ENCODE measurements around the gene MRPL34. TPM values are rescaled to one million over a fixed set of nuclear protein-coding genes. Genes with fewer than 3 reads are reported as not detected.

Gene MRPL34
- total and polyA plus RNA-seq, 9 donors: 25.0 to 43.0 (median 35.5) TPM

DNA sequence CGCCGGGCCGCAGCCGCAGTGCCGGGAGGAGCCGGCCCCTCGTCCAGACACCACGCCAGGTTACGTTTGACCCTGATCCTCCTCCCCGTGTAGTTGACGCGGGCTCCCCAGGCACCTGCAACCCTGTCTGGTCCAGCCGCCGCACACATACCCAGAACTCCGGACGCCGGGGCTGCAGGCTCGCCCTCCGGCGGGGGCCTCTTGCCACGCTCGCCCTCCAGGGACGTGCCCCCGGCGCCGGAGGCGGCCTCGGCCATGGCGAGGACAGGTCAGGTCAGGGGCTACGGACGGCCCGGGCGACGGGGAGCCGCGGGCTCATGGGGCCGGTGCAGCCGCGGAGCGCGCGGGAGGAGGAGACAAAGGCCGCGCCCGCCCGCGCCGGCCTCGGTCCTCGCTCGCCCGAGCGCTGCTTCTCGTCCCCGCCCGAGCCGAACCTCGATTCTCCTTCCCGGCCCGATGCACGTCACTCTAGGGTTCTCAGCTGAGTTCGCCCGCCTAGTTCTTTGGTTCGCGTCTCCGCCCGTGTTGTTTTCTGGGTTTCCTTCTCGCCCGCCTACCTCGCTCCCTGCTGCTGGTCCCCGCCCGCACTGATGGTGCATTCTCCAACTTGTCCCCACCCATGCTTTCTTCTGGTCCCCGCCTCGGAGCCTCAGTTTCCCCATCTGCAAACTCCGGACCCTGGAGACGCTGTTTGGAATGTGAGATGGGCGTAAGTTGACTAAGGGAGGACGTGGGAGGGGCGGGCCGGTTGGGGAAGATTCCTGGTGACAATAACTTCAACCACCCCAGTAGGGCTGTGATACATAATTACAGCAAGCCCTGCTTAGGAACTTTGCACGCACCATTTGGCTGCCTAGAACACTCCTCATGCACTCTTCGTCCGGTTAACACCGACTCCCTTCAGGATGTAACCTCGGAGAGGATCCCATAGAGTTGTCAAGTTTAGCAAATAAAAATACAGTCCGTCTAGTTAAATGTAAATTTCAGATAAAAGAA, 29.0 kb downstream of the MRPL34 start, which contains the start of gene ANO8:
Gene ANO8 (minus strand): TSS at position 442 of the 996 bp plus-strand sequence. CDS start 185 bp downstream, at position 257.
- peaks cover 14% of the 10 kb centered on the region for H3K27me3 ChIP-seq (ENCODE audit: control insufficient read depth, insufficient read depth, low read length)
- no peaks in the 10 kb centered on the region for H3K9me3 ChIP-seq (replicated peaks; ENCODE audit: control insufficient read depth, low read depth, low read length)
- peaks cover 25% of the 10 kb centered on the region for H3K36me3 ChIP-seq (ENCODE audit: control insufficient read depth, insufficient read depth, low read length)
- peak within 1 kb of the TSS; percentile 67 for H3K4me3 ChIP-seq (ENCODE audit: low read length)
- peak within 1 kb of the TSS; percentile 35 for H3K27ac ChIP-seq (ENCODE audit: low read length)
- DNase-seq: peak; percentile 99
- WGBS (ENCODE audit: insufficient coverage): 2% methylated on average over 68 of the region's 86 CpGs
- H3K4me1 ChIP-seq (ENCODE audit: control insufficient read depth, insufficient read depth, low read length): peaks cover 35% of the 10 kb centered on the region

DNA sequence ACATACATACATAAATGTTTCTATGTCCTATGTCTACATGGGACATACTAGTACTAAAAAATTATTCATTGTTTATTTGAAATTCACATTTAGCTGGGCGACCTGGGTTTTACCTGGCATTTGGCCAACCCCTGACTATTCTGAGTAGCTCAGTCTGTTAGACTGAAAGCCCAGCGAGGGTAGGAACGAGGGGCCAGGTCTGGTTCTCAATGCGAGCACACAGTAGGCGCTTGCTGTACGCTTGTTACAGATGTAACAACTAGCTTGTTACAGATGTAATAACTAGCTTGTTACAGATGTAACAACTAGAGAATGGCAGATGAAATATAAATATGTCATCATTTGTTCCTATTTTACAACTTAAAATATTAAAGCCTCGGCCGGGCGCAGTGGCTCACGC, 29.9 kb downstream of the MRPL34 start:
- 76% methylated on average over 4 of the region's 10 CpGs for WGBS (ENCODE audit: insufficient coverage)
- H3K4me3 ChIP-seq (ENCODE audit: low read length): no peak overlapping the region
- H3K9me3 ChIP-seq (replicated peaks; ENCODE audit: control insufficient read depth, low read depth, low read length): no peaks in the 10 kb centered on the region
- H3K27me3 ChIP-seq (ENCODE audit: control insufficient read depth, insufficient read depth, low read length): peaks cover 5% of the 10 kb centered on the region
- peaks cover 35% of the 10 kb centered on the region for H3K4me1 ChIP-seq (ENCODE audit: control insufficient read depth, insufficient read depth, low read length)
- no peak for DNase-seq
- H3K36me3 ChIP-seq (ENCODE audit: control insufficient read depth, insufficient read depth, low read length): peaks cover 18% of the 10 kb centered on the region
- no peak overlapping the region for H3K27ac ChIP-seq (ENCODE audit: low read length)

DNA sequence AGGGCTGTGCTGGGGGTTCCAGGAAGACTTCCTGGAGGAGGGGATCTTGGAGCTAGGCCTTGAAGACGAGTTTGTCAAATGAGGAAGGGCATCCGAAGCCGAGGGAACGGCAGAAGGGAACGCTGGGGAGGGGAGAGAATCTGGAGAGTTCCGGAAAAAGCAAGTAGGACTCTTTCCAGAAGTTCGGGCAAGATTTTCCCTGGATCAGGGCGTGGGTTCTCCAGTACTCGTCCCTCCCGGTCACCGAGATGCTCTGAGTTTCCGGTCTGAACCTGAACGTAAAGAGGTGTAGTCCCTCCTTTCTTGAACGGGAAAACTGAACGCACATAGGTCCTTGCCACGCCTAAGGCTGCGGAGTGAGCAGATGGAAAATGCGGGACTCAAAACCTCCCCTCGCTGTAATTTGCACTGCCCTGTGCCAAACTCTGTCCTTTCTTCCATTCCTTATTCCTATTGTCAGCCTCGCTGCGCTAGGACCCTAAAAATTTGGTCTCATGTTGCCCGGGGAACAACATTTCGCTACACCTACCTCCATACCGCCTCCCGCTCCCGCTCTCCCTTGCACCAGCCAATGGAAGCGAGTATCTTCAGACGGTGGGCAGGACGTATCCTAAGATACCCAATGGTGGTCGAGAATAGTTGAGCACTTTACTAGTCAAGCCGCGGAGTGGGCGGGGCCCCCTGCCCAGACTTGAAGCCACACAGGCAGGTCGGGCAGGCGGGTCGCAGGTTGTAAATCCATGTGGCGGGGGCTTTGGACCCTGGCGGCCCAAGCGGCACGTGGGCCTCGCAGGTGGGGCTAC, 31.4 kb downstream of the MRPL34 start, which contains the start of gene GTPBP3:
Gene GTPBP3 (plus strand): TSS at position 682 of the 803 bp plus-strand sequence. CDS start 59 bp downstream, at position 741.
- Histone ChIP-seq H3K4me3 (ENCODE audit: low read length) (peak within 1 kb of the TSS; percentile 73), H3K27ac (ENCODE audit: low read length) (peak within 1 kb of the TSS; percentile 99), H3K27me3 (ENCODE audit: control insufficient read depth, insufficient read depth, low read length) (no peaks in the 10 kb centered on the region), H3K4me1 (ENCODE audit: control insufficient read depth, insufficient read depth, low read length) (peaks cover 35% of the 10 kb centered on the region), H3K36me3 (ENCODE audit: control insufficient read depth, insufficient read depth, low read length) (peaks cover 20% of the 10 kb centered on the region), H3K9me3 (replicated peaks; ENCODE audit: control insufficient read depth, low read depth, low read length) (no peaks in the 10 kb centered on the region)
- WGBS (ENCODE audit: insufficient coverage): under 1% methylated on average over 38 of the region's 41 CpGs
- DNase-seq: peak; percentile 100

DNA sequence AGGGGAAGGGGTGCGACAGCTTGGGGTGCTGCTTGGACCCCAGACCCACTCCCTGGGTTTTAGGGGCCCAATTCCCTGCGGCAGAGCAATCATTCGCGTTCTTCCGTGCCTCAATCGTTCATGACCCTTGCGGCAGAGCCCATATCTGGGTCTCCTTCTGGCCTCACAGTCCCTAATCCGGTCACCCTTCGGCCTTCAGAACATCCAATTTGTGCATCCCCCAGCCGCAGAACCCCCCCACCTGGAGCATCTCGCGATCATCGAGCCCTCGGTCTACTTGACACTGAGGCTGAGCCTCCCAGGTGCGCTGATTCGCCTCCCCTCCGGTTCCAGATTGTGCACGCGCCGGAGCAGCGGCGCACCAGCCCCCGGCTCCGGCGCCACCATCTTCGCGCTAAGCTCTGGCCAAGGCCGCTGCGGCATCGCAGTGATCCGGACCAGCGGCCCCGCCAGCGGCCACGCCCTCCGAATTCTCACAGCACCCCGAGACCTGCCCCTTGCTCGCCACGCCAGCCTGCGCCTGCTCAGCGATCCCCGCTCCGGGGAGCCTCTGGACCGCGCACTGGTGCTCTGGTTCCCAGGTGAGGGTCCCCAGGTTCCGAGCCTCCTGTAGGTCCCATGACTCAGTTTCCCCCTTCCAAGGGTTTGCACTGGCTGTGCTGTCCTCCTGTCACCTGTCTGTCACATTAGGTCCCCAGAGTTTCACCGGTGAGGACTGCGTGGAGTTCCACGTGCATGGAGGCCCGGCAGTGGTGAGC, 32.2 kb downstream of the MRPL34 start:
- Histone ChIP-seq H3K4me1 (ENCODE audit: control insufficient read depth, insufficient read depth, low read length) (peaks cover 35% of the 10 kb centered on the region), H3K36me3 (ENCODE audit: control insufficient read depth, insufficient read depth, low read length) (peaks cover 16% of the 10 kb centered on the region), H3K27me3 (ENCODE audit: control insufficient read depth, insufficient read depth, low read length) (no peaks in the 10 kb centered on the region), H3K9me3 (replicated peaks; ENCODE audit: control insufficient read depth, low read depth, low read length) (no peaks in the 10 kb centered on the region), H3K27ac (ENCODE audit: low read length) (peak overlapping the region; percentile 67), H3K4me3 (ENCODE audit: low read length) (peak overlapping the region; percentile 73)
- DNase-seq: no peak
- WGBS (ENCODE audit: insufficient coverage): 5% methylated on average over 50 of the region's 50 CpGs

DNA sequence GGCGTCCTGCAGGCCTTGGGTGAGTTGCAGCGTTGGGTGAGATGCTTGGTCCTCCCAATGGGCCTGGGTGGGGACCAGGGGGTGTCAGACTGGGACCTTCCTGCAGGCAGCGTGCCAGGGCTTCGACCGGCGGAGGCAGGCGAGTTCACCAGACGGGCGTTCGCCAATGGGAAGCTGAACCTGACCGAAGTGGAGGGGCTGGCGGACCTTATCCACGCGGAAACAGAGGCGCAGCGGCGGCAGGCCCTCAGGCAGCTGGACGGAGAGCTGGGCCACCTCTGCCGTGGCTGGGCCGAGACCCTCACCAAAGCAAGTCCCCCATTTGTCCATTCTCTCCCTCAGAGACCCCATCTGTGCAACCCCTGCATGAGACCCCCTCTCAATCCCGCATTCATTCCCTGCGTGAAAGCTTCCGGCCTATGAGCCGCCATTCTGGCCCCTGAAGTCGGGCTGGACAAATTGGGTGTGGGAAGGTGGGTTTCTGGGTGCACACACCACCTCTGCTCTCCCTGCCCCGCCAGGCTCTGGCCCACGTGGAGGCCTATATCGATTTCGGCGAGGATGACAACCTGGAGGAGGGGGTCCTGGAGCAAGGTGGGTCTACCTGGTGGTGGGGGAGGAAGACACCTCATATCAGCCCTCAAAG, 32.9 kb downstream of the MRPL34 start:
- H3K4me3 ChIP-seq (ENCODE audit: low read length): peak overlapping the region; percentile 73
- 79% methylated on average over 11 of the region's 30 CpGs for WGBS (ENCODE audit: insufficient coverage)
- no peak overlapping the region for H3K27ac ChIP-seq (ENCODE audit: low read length)
- peaks cover 13% of the 10 kb centered on the region for H3K36me3 ChIP-seq (ENCODE audit: control insufficient read depth, insufficient read depth, low read length)
- DNase-seq: no peak
- H3K9me3 ChIP-seq (replicated peaks; ENCODE audit: control insufficient read depth, low read depth, low read length): no peaks in the 10 kb centered on the region
- peaks cover 35% of the 10 kb centered on the region for H3K4me1 ChIP-seq (ENCODE audit: control insufficient read depth, insufficient read depth, low read length)
- H3K27me3 ChIP-seq (ENCODE audit: control insufficient read depth, insufficient read depth, low read length): no peaks in the 10 kb centered on the region

DNA sequence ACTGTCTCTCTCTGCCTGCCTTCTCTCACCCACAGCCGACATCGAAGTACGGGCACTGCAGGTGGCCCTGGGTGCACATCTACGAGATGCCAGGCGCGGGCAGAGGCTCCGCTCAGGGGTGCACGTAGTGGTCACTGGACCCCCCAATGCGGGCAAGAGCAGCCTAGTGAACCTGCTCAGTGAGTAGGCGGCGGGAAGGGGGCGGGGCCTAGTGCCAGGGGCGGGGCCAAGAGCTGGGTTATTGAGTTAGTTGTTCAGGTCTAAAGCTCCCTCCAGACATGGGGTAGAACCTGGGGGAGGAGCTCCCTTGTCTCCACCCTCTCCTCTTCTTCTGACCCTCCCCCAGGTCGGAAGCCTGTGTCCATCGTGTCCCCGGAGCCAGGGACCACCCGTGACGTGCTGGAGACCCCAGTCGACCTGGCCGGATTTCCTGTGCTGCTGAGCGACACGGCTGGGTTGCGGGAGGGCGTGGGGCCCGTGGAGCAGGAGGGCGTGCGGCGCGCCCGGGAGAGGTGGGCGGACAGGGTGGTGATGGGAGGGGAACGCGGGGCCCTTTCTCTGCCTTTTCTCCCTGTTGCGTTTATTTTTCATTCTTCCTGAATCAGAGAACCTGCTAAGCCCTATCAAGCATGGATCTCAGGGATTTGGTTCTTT, 33.5 kb downstream of the MRPL34 start:
- Histone ChIP-seq H3K36me3 (ENCODE audit: control insufficient read depth, insufficient read depth, low read length) (peaks cover 13% of the 10 kb centered on the region), H3K9me3 (replicated peaks; ENCODE audit: control insufficient read depth, low read depth, low read length) (no peaks in the 10 kb centered on the region), H3K27ac (ENCODE audit: low read length) (no peak overlapping the region), H3K4me3 (ENCODE audit: low read length) (no peak overlapping the region), H3K27me3 (ENCODE audit: control insufficient read depth, insufficient read depth, low read length) (no peaks in the 10 kb centered on the region), H3K4me1 (ENCODE audit: control insufficient read depth, insufficient read depth, low read length) (peaks cover 30% of the 10 kb centered on the region)
- no peak for DNase-seq
- 84% methylated on average over 16 of the region's 34 CpGs for WGBS (ENCODE audit: insufficient coverage)

DNA sequence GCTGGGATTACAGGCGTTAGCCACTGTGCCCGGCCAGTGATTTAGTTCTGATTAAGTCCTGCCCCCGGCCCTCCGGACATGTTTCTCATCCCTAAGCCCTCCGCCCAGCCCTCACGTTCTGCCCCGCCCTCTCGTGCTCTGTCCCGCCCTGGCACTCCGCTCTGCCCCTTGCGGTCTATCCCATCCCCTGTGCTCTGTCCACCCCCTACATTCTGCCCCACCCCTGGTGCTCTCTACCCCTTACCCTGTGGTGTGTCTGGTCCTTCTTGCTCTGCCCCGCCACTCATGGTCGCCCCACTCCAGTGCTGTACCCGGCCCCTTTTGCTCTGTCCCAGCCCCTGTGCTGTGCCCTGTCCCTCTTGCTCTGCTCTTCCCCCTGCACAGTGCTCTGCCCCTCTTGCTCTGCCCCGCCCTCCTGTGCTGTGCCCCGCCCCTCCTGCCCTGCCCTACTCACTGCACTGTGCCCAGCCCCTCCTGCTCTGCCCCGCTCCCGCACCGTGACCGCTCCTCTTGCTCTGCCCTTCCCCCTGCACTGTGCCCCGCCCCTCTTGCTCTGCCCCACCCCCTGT, 34.7 kb downstream of the MRPL34 start:
- Histone ChIP-seq H3K4me1 (ENCODE audit: control insufficient read depth, insufficient read depth, low read length) (peaks cover 23% of the 10 kb centered on the region), H3K27ac (ENCODE audit: low read length) (no peak overlapping the region), H3K27me3 (ENCODE audit: control insufficient read depth, insufficient read depth, low read length) (no peaks in the 10 kb centered on the region), H3K9me3 (replicated peaks; ENCODE audit: control insufficient read depth, low read depth, low read length) (no peaks in the 10 kb centered on the region), H3K4me3 (ENCODE audit: low read length) (no peak overlapping the region), H3K36me3 (ENCODE audit: control insufficient read depth, insufficient read depth, low read length) (peaks cover 13% of the 10 kb centered on the region)
- DNase-seq: no peak
- 40% methylated on average over 21 of the region's 21 CpGs for WGBS (ENCODE audit: insufficient coverage)

DNA sequence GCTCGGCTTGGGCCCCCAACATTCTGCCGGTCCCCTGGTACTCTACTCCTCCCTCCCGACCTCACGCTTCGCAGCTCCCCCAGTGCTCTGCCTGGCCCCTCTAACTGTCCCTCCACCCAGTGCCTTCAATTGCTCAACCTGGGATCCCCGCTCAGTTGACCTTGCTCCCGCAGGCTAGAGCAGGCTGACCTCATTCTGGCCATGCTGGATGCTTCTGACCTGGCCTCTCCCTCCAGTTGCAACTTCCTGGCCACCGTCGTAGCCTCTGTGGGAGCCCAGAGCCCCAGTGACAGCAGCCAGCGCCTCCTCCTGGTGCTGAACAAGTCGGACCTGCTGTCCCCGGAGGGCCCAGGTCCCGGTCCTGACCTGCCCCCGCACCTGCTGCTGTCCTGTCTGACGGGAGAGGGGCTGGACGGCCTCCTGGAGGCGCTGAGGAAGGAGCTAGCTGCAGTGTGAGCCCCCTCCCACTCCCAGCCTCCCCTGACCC, 35.2 kb downstream of the MRPL34 start:
- H3K36me3 ChIP-seq (ENCODE audit: control insufficient read depth, insufficient read depth, low read length): peaks cover 13% of the 10 kb centered on the region
- no peak for DNase-seq
- no peaks in the 10 kb centered on the region for H3K9me3 ChIP-seq (replicated peaks; ENCODE audit: control insufficient read depth, low read depth, low read length)
- H3K27ac ChIP-seq (ENCODE audit: low read length): no peak overlapping the region
- H3K27me3 ChIP-seq (ENCODE audit: control insufficient read depth, insufficient read depth, low read length): no peaks in the 10 kb centered on the region
- WGBS (ENCODE audit: insufficient coverage): 55% methylated on average over 15 of the region's 17 CpGs
- no peak overlapping the region for H3K4me3 ChIP-seq (ENCODE audit: low read length)
- peaks cover 18% of the 10 kb centered on the region for H3K4me1 ChIP-seq (ENCODE audit: control insufficient read depth, insufficient read depth, low read length)

All from muscle of leg (tissue), 11 donors.